ENCODE data around the gene CLEC19A. TPM values are rescaled to one million over a fixed set of nuclear protein-coding genes. Genes with fewer than 3 reads are reported as not detected.

CLEC19A gene
- 2.9 TPM for total RNA-seq (ENCODE audit: insufficient read depth, low replicate concordance)

- DNase-seq (ENCODE audit: low spot score) = no peak
Measured at GRCh38 chr16:19285431-19285830, at the start of gene CLEC19A. Gene CLEC19A (plus strand): TSS chr16:19285731. CDS start chr16:19285852, 121 bp downstream.

DNA sequence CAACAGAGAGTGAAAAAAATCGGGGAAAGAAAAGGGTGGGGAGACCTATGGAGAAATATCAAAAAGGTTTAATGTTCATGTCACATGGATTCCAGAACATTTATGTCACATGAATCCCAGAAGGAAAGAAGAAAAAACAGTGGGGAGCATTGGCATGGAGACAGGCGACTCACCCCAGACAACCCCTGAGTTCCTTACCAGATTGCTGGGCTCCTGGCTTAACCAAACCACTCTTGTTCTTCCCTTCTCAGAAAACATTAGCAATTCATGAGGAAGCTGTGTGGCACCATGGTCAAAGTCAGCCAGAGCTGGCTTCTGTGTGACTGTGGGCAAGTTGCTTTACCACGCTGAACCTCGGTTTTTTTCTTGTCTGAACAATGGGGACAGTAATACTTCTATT lies 49.6 kb upstream of the CLEC19A start:
- no peak for DNase-seq (ENCODE audit: low spot score)

DNA sequence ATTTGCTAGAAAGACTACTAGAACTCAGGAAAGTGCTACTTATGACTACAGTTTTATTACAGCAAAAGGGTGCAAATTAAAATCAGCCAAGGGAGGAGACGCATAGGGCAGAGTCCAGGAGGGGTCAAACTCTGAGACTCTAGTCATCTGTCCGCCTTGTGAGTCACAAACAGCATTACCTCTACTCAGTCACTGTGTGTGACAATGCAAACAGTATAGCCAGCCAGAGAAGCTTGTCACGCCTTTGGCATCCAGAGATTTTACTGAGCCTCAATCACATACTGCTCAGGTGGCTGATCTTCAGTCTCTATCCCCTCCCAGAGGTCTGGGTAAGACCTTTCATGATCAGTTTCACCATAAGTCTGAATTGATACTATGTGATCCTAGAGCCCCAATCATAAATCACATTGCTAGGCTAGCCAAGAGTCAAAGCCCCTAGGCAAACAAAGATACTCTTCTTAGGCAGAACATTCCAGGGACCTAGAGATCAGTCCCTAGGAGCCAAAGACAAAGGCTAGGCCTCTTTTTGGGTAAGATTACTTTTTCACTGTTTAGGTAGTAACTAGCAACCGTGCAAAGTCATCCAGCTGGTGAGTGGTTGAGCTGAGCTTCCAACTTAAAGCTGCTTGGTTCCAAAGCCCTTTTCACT lies 48.8 kb upstream of the CLEC19A start:
- DNase-seq (ENCODE audit: low spot score) = no peak

GRCh38 chr16:19238406-19238805 lies 47.1 kb upstream of the CLEC19A start:
- no peak for DNase-seq (ENCODE audit: low spot score)

GRCh38 chr16:19239511-19240155 lies 45.9 kb upstream of the CLEC19A start:
- no peak for DNase-seq (ENCODE audit: low spot score)

DNA sequence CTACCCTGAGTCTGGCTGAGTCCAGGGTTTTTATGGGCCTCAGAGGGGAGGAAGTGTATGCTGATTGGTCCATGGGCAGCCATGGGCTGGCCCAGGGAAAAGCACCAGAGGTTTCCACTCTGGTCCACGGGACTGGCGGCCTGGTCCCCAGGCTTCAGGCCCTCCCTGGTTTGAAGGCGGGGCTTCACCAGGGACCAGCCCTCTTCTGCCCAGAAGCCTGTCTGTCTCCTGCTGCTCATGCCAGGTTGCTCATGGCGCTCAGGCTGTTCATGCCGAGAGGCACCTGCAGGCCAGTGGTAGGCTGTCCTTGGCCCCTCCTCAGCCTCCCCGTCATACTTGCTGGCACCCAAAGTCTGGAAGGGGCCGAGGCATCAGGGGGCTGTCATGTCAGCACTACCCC lies 45.0 kb upstream of the CLEC19A start:
- no peak for DNase-seq (ENCODE audit: low spot score)

DNA sequence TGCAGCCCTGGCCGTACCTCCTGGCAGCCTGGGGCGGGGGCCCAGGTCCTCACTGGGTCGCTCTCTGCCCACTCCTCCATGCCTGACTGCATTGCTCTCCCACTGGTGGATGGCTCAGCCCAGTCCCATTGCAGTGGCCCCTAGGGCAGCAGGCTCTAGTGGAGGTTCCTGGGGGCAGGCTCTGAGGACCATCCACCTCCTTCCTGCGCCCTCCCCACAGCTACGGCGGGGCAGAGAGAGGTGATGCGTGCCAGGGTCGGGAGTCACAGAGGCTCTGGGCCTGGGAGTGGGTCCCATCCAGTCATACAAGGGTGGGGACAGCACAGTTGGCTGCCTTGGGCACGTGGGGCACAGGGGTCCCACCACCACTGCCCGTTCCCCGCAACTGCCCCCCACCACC lies 44.0 kb upstream of the CLEC19A start:
- DNase-seq (ENCODE audit: low spot score) = no peak

DNA sequence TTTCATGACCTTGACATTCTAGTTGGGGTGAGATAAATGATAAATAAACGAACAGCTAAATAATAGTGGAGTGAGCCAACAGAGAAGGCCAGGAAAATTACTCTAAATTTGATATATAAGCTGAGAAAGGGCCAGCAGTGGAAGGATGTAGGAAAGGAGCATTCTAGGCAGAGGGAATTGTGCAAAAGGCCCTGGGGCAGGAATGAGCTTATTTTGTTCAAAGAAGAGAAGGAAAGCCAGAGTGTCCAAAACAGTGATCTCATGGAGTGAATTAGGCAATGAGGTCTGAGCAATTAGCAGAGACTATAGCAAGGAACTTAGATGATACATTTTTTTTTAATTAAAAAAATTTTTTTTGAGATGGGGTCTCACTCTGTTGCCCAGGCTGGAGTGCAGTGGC lies 43.3 kb upstream of the CLEC19A start:
- no peak for DNase-seq (ENCODE audit: low spot score)

DNA sequence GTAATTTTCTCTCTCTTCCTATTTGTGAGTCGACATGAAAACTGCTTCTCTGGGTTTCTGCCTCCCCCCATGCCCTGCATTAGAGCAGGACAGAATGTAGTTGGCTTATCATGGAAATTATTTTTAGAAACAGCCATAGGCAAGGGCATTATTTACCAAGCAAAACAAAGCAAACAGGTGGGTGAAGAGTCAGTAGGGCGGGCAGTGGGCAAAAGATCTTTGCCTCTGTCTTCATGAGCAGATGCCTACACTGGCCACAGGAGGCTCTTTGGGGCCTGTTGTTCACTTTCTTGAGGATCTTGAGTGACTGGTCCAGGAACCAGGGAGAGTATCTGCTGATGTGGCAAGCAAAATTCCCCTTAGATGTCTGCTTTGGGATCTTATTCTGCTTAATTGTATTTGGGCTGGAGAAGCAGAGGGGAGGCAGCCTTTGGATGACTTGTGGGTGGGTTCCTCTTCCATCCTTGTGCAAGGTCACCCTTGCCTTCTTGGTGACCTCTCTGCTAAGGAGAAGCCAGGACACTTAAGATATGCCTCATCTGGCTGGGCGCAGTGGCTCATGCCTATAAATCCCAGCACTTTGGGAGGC lies 42.5 kb upstream of the CLEC19A start:
- DNase-seq (ENCODE audit: low spot score) = no peak

GRCh38 chr16:19245326-19245925 lies 40.1 kb upstream of the CLEC19A start:
- DNase-seq (ENCODE audit: low spot score) = no peak

DNA sequence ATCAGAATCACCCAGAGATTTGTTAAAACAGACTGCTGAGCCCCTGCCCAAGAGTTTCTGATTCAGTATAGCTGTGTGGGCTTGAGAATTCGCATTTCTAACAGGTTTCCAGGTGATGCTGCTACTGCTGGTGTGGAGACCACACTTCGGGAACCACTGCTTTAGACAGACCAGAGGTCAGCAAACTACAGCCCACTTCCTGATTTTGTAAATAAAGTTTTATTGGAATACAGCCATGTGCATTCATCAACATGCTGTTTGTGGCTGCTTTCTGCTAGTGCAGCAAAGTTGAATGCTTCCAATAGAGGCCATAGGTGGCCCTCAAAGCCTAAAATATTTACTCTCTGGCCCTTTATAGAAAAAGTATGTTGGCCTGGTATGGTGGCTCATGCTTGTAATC lies 32.6 kb upstream of the CLEC19A start:
- DNase-seq (ENCODE audit: low spot score) = no peak

- DNase-seq (ENCODE audit: low spot score) = no peak
Measured at GRCh38 chr16:19254611-19255010, 30.9 kb upstream of the CLEC19A start.

- no peak for DNase-seq (ENCODE audit: low spot score)
Measured at GRCh38 chr16:19264123-19264673, 21.3 kb upstream of the CLEC19A start.

DNA sequence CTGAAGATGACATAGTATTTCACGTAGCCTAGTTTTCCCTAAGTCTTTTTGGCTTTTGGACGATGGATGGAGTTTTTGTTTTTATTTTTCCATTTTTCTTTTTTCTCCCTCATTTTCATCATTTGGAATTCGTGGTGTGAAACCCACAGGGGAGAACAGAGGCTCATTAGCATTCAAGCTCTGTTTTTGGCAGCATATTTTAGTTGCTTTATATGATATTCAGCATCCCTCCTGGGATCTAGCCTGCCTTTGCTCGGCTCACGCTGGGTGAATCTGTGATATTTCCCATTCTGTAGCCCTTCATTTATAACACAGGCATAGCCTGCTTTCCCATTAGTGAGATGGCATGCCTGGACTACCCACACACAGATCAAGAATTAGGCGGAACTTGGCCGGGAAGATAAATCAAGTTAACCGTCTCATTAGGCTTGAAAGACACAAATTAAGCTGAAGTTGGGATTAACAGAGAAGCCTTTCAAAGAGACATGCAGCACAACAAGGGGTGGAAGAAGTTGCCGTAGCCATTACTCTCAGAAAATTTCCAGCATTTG lies 20.1 kb upstream of the CLEC19A start:
- DNase-seq (ENCODE audit: low spot score) = no peak

GRCh38 chr16:19266774-19267173 lies 18.8 kb upstream of the CLEC19A start:
- DNase-seq (ENCODE audit: low spot score) = no peak

DNA sequence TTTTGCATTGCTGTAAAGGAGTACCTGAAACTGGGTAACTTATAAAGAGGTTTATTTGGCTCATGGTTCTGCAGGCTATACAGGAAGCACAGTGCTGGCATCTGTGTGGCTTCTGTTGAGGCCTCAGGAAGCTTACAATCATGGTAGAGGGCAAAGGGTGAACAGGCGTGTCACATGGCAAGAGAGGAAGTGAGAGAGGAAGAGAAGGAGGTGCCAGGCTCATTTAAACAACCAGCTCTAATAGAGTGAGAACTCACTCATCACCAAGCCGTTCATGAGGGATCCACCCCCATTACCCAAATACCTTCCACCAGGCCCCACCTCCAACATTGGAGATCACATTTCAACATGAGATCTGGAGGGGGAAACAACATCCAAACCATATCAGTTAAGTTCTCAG lies 16.4 kb upstream of the CLEC19A start:
- no peak for DNase-seq (ENCODE audit: low spot score)

GRCh38 chr16:19274165-19274797 lies 11.2 kb upstream of the CLEC19A start:
- DNase-seq (ENCODE audit: low spot score) = no peak

GRCh38 chr16:19278403-19278802 lies 7.1 kb upstream of the CLEC19A start:
- DNase-seq (ENCODE audit: low spot score) = no peak

GRCh38 chr16:19281246-19281645 lies 4.3 kb upstream of the CLEC19A start:
- no peak for DNase-seq (ENCODE audit: low spot score)

- no peak for DNase-seq (ENCODE audit: low spot score)
Measured at GRCh38 chr16:19282101-19282500, 3.4 kb upstream of the CLEC19A start.

- DNase-seq (ENCODE audit: low spot score) = no peak
Measured at GRCh38 chr16:19283637-19284036, 1.9 kb upstream of the CLEC19A start.

GRCh38 chr16:19284207-19284606 lies 1.3 kb upstream of the CLEC19A start:
- DNase-seq (ENCODE audit: low spot score) = no peak
